Small intestine (tissue), 7 donors: ENCODE results near the gene KCNIP2. TPM values are rescaled to one million over a fixed set of nuclear protein-coding genes. Genes with fewer than 3 reads are reported as not detected.

Source experiments
- DNase-seq, 2 donors: peaks; one replicate each; pipeline versions ENCODE4 v3.0.0 to v3.0.0-alpha.2; 2013
- FAIRE-seq: peaks from 2 replicates; lab custom pipeline; 2012; peaks lifted over from hg19 to GRCh38; lab: Jason Lieb, UNC
- H3K27ac ChIP-seq, 3 donors: one replicate each; pipeline ENCODE4 v1.5.1; 2013; ENCODE audit warnings: low read length in 2 of 3, mild to moderate bottlenecking in 2 of 3, control low read depth in 1 of 3, inconsistent platforms in 1 of 3, low read depth in 1 of 3, moderate library complexity in 1 of 3
- H3K27me3 ChIP-seq, 3 donors: one replicate each; pipeline ENCODE4 v1.6.1; 2013; ENCODE audit warnings: low read length in 3 of 3, inconsistent platforms in 1 of 3; ENCODE audit not compliant: control insufficient read depth in 3 of 3, insufficient read depth in 3 of 3
- H3K36me3 ChIP-seq, 3 donors: one replicate each; pipeline ENCODE4 v1.6.1; 2013; ENCODE audit warnings: low read length in 3 of 3, inconsistent platforms in 1 of 3, low read depth in 1 of 3, mild to moderate bottlenecking in 1 of 3, moderate library complexity in 1 of 3; ENCODE audit not compliant: control insufficient read depth in 3 of 3, insufficient read depth in 2 of 3
- H3K4me1 ChIP-seq, 3 donors: one replicate each; pipeline ENCODE4 v1.6.1; 2013; ENCODE audit warnings: low read length in 2 of 3, inconsistent platforms in 1 of 3, low read depth in 1 of 3, mild to moderate bottlenecking in 1 of 3, moderate library complexity in 1 of 3; ENCODE audit not compliant: control insufficient read depth in 3 of 3, insufficient read depth in 2 of 3
- H3K4me3 ChIP-seq, 3 donors: one replicate each; pipeline ENCODE4 v1.5.1; 2013; ENCODE audit warnings: low read length in 3 of 3, control low read depth in 1 of 3, inconsistent platforms in 1 of 3, low read depth in 1 of 3, mild to moderate bottlenecking in 1 of 3, moderate library complexity in 1 of 3
- H3K9me3 ChIP-seq, 2 donors: one replicate each; pipeline ENCODE4 v1.6.1; 2013; ENCODE audit warnings: low read depth in 1 of 2, low read length in 1 of 2; ENCODE audit not compliant: control insufficient read depth in 2 of 2, insufficient read depth in 1 of 2
- WGBS, 3 donors: extraction: QIAGEN DNeasy Blood & Tissue Kit; methylation state at CpG; one replicate each; pipeline ENCODE4 v1.1.7; 2013; 5-methylcytosine and 5-hydroxymethylcytosine counted together
- polyA plus RNA-seq, 4 donors: library from polyadenylated mRNA; stranded (reverse) in 3 of 4; unstranded in 1 of 4; fragments of 200-250 nt in 3 of 4; fragments of 120-200 nt in 1 of 4; gene quantifications; one replicate each; pipeline versions ENCODE4 v1.2.1 to v1.2.3, GENCODE V29; 2013
- donor health status: healthy with polysubstance abuse.
- donor health status: control.
- donor health status: control.
- donor health status: Bipolar disorder and iron deficiency.
- donor health status: healthy.

KCNIP2 gene
- polyA plus RNA-seq, 4 donors, result 2.5 to 14.9 (median 3.4) TPM

DNA sequence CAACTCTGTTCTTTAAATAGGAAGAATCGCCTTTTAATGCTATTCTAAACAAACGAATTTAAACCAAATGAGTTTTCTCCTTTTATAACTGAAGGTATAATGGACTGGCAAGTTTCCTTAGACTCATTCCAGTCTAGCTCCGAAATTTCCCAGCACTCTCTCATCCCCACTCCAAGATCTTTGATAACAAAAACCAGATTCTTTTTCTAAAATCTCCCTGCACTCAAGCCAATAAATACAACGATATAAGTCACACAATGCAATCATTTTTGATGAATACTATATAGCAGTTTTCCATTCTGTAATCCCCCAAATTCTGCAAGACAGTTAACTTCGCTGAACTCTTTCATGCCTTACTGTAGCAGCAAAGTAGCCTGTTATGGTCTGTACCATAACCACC is 27.2 kb downstream of the KCNIP2 start:
- Histone ChIP-seq H3K27me3 (no peaks in the 10 kb centered on the region), H3K4me1 (peaks cover 3 to 20% (median 5%) of the 10 kb centered on the region in 3 donors), H3K27ac (no peak overlapping the region), H3K9me3 (no peaks in the 10 kb centered on the region), H3K36me3 (peaks cover 3 to 14% (median 4%) of the 10 kb centered on the region in 3 donors), H3K4me3 (peak overlapping the region; percentile 69 to 99 (median 84))
- WGBS, 3 donors, result 2% methylated on average over 5 of the region's 5 CpGs
- DNase-seq (peak in 1 of 2 donors; percentile 14), FAIRE-seq (no peak)

DNA sequence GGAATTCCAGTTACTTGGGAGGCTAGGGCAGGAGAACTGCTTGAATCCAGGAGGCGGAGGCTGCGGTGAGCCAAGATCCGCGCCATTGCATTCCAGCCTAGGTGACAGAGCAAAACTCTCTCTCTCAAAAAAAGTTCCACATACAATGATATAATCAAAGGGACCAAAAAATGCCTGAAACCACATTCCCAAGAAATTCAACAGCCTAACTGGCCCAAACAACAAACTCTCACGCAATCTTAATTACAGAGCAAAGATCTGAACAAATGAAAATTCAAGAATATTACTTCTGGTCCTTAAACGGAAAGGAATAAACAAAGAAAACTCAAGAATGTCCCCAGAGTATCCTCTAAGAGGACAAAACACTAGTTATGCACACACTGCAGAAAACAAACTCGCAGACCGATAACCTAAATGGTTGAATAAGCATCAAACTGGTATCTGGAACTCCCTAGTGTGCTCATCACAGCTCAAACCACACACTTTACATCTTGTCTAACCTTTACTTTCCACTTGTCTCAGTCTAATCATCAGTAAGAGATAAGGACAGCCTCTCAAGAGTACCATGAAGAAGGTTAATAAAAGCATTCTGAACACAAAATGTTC is 29.0 kb downstream of the KCNIP2 start:
- H3K27ac ChIP-seq, result no peak overlapping the region
- 68 to 81% (median 69%) methylated on average over 8 of the region's 8 CpGs for WGBS, 3 donors

DNA sequence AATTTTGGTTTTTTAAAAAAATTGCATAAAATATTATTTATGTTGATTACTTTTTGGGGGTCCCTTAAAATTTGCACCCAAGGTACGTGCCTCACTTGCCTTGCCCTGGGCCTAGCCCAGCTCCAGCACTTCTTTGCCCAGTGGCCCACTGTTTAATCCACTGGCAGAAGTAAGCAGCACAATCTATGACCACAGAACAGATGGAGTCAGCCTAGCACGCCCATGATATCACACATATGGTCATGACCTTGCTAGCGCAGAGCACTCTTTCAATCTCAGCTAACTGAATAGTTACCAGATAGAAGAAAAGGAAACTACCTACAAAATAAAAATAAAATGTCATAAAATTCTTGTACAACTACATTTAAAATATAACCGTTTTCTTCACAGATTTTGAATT is 31.0 kb downstream of the KCNIP2 start:
- Histone ChIP-seq H3K4me1 (peaks cover 3 to 7% (median 5%) of the 10 kb centered on the region in 3 donors), H3K27ac (no peak overlapping the region), H3K9me3 (no peaks in the 10 kb centered on the region), H3K27me3 (no peaks in the 10 kb centered on the region), H3K36me3 (peaks cover 6 to 35% (median 13%) of the 10 kb centered on the region in 3 donors), H3K4me3 (no peak overlapping the region)
- DNase-seq, result no peak
- WGBS, 3 donors, result 80 to 90% (median 86%) methylated on average over 4 of the region's 4 CpGs
- FAIRE-seq, result no peak

More for the DNA sequence above, 29.0 kb downstream of the KCNIP2 start:
- Histone ChIP-seq H3K27me3 (no peaks in the 10 kb centered on the region), H3K9me3 (no peaks in the 10 kb centered on the region), H3K4me1 (peaks cover 3 to 17% (median 5%) of the 10 kb centered on the region in 3 donors), H3K36me3 (peaks cover 4 to 26% (median 10%) of the 10 kb centered on the region in 3 donors), H3K4me3 (peak overlapping the region in 1 of 3 donors; percentile 84)
- FAIRE-seq (no peak), DNase-seq (peak in 1 of 2 donors; percentile 11)

DNA sequence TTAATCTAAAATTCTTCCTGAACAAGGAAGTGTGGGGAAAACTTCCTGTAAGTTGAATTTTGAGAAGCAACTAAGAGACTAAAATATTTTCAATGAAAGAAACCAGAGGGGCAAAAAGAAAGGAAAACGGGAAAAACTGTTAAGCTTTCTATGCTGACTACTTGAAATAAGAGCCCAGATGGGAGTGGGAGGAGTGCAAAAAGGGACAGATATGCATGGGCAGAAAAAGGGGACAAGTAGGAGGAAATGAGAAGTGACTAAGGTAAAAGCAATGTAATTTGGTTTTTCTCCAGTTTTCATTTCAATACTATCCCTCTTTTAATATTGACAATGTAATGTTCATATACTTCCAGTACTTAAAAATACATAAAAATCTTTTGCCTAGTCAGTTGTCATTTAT is 36.4 kb downstream of the KCNIP2 start:
- Histone ChIP-seq H3K4me1 (no peaks in the 10 kb centered on the region), H3K4me3 (no peak overlapping the region), H3K27me3 (no peaks in the 10 kb centered on the region), H3K9me3 (no peaks in the 10 kb centered on the region), H3K27ac (no peak overlapping the region), H3K36me3 (peaks cover 9 to 61% (median 24%) of the 10 kb centered on the region in 3 donors)
- 87 to 91% (median 87%) methylated on average over 1 of the region's 1 CpG for WGBS, 3 donors
- DNase-seq, result no peak
- no peak for FAIRE-seq

DNA sequence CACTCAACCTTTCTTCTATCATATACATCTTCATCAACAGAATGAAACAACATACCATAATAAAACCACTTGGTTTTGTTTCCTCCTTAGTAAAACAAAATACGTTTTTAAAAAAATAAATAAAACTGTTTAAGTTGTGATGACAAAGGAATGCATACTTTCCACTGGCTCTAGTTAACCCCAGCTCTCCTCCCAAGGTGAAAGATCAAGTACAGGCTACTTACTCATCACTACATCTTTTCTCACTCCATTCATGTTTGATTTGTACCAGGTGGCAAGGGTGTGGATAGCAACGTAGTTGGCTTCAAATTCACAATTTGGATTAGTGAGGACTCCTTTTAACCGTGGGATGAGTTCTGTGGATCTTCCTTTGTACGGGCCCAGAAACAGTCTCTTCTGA is 40.1 kb downstream of the KCNIP2 start:
- H3K4me3 ChIP-seq, result no peak overlapping the region
- FAIRE-seq, result no peak
- no peak overlapping the region for H3K27ac ChIP-seq
- no peaks in the 10 kb centered on the region for H3K4me1 ChIP-seq
- 75 to 80% (median 79%) methylated on average over 4 of the region's 4 CpGs for WGBS, 3 donors
- no peaks in the 10 kb centered on the region for H3K9me3 ChIP-seq
- no peaks in the 10 kb centered on the region for H3K27me3 ChIP-seq
- no peak for DNase-seq
- H3K36me3 ChIP-seq, result peaks cover 19 to 57% (median 30%) of the 10 kb centered on the region in 3 donors

DNA sequence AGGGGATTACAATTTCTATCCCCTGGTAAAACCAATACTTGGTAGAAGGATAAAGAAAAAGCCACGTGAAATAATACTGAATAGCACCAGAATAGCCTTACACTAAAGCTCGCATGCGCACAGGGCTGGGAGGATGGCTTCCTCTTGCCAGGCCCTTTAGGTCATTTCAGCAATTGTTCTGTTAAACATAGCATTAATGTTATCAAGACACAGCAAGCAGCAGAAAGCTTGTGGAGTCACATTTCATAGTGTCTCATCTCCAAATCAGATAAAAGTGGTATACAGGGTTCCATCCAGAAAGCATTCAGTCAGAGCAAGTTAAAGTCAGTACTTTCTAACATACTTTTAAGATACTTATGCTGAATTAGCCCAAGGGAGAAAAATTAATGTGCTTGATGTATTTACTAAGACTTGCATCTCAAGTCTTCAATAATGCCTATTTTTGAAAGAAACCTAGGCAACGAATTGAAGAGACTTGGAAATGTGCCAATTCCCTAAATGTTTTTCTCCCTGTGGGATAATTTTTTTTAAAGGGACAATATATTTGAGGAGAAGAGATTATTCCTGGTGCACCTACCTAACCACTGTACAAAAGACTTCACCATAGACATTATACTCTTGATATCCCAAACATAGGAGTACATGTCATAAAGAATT is 46.1 kb downstream of the KCNIP2 start:
- Histone ChIP-seq H3K27ac (no peak overlapping the region), H3K4me1 (no peaks in the 10 kb centered on the region), H3K9me3 (no peaks in the 10 kb centered on the region), H3K4me3 (no peak overlapping the region), H3K27me3 (no peaks in the 10 kb centered on the region), H3K36me3 (peaks cover 27 to 51% (median 34%) of the 10 kb centered on the region in 3 donors)
- DNase-seq, result no peak
- 78 to 80% (median 79%) methylated on average over 4 of the region's 4 CpGs for WGBS, 3 donors
- FAIRE-seq, result no peak

DNA sequence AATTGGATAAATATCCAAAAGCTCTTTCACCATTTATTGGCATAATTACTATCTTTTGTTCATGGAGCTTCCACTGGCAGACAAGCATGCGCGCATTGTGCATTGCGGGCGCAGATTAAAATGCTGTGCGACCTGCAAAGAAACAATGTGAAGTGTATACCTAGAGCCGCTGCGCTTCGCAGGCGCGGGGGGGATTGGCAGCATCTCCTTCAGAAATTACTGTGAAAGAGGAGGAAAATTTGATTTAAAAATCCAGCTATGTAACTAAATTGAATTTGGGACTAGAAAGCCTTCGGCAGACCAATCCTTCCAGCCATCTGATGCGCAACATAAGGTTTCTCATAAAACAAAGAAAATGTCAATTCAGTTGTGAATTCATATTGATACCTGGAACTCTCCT is 50.1 kb downstream of the KCNIP2 start:
- no peak for DNase-seq
- no peaks in the 10 kb centered on the region for H3K4me1 ChIP-seq
- FAIRE-seq, result no peak
- no peaks in the 10 kb centered on the region for H3K9me3 ChIP-seq
- no peak overlapping the region for H3K4me3 ChIP-seq
- no peaks in the 10 kb centered on the region for H3K27me3 ChIP-seq
- peaks cover 21 to 50% (median 25%) of the 10 kb centered on the region in 3 donors for H3K36me3 ChIP-seq
- 97 to 98% (median 97%) methylated on average over 12 of the region's 12 CpGs for WGBS, 3 donors
- no peak overlapping the region for H3K27ac ChIP-seq

DNA sequence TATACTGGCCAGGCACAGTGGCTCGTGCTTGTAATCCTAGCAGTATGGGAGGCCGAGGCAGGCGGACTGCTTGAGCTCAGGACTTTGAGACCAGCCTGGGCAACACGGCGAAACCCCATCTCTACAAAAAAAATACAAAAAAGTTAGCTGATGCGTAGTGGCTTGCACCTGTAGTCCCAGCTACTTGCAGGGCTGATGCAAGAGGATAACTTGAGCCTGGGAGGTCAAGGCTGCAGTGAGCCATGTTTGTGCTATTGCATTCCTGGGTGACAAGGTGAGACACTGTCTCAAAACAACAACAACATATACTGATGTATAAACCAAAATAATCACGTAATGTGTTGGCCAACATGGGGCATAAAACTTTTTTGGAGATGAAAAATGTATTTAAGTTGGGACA is 53.9 kb downstream of the KCNIP2 start:
- no peak overlapping the region for H3K27ac ChIP-seq
- WGBS, 3 donors, result 96 to 98% (median 97%) methylated on average over 7 of the region's 7 CpGs
- peaks cover 15 to 47% (median 27%) of the 10 kb centered on the region in 3 donors for H3K36me3 ChIP-seq
- no peaks in the 10 kb centered on the region for H3K27me3 ChIP-seq
- H3K4me1 ChIP-seq, result no peaks in the 10 kb centered on the region
- no peaks in the 10 kb centered on the region for H3K9me3 ChIP-seq
- DNase-seq (no peak), FAIRE-seq (no peak)
- no peak overlapping the region for H3K4me3 ChIP-seq
